Gastrocnemius medialis (tissue), 4 donors: Measurements from ENCODE around the gene WNT7A. TPM values are rescaled to one million over a fixed set of nuclear protein-coding genes. Genes with fewer than 3 reads are reported as not detected.

ENCODE experiments used
- ATAC-seq, 2 donors: fragments of 150-250 bp; one replicate each; pipeline ENCODE4 v1.9.1; 2016
- DNase-seq, 2 donors: peaks; one replicate each; pipeline ENCODE4 v3.0.0-alpha.2; 2019
- H3K27ac ChIP-seq, 4 donors: fragments of 200-600 bp; sonication (generic); 1 replicate in 1 of 4; 2 replicates in 3 of 4; pipeline ENCODE4 v1.5.1; 2016 to 2018; ENCODE audit warnings: mild to moderate bottlenecking in 2 of 4, moderate library complexity in 1 of 4
- H3K27me3 ChIP-seq, 3 donors: fragments of 200-600 bp; sonication (generic) in 2 of 3; 1 replicate in 1 of 3; 2 replicates in 2 of 3; pipeline versions ENCODE4 v1.5.1 to v1.6.0; 2016 to 2019; ENCODE audit warnings: mild to moderate bottlenecking in 1 of 3, moderate library complexity in 1 of 3
- H3K36me3 ChIP-seq, 2 donors: fragments of 200-600 bp; sonication (generic) in 1 of 2; one replicate each; pipeline ENCODE4 v1.5.1; 2017 to 2018
- H3K4me1 ChIP-seq, 2 donors: fragments of 200-600 bp; sonication (generic) in 1 of 2; one replicate each; pipeline ENCODE4 v1.5.1; 2016 to 2017; ENCODE audit warnings: mild to moderate bottlenecking in 2 of 2
- H3K4me3 ChIP-seq, 4 donors: fragments of 200-600 bp; sonication (generic) in 3 of 4; 1 replicate in 1 of 4; 2 replicates in 3 of 4; pipeline ENCODE4 v1.5.1; 2016 to 2019; ENCODE audit warnings: mild to moderate bottlenecking in 2 of 4
- H3K9me3 ChIP-seq, 3 donors: fragments of 200-600 bp; sonication (generic) in 2 of 3; 1 replicate in 1 of 3; 2 replicates in 2 of 3; pipeline ENCODE4 v1.5.1; 2016 to 2019
- POLR2A ChIP-seq, 2 donors: fragments of 450-650 bp; IDR thresholded peaks; one replicate each; pipeline ENCODE4 v1.6.1; 2017; ENCODE audit warnings: antibody characterized with exemption in 2 of 2, mild to moderate bottlenecking in 2 of 2, moderate library complexity in 2 of 2
- in situ Hi-C, 4 donors: fragments of 200-750 bp; cut with MboI; loops; one replicate each; pipeline versions ENCODE4 v1.15.0 to v1.8.0; 2017; ENCODE audit warnings: low sequenced_read_pairs in 4 of 4
- intact Hi-C: fragments of 100-400 bp; cut with DNase I; formaldehyde crosslinking; loops from one replicate; pipeline ENCODE4 v1.15.1; 2023; ENCODE audit warnings: low total_unique reads
- total RNA-seq, 4 donors: library from RNA; depleted of rRNA; stranded (reverse); fragments of >200 nt; gene quantifications; one replicate each; pipeline versions ENCODE4 v1.1.0 to v1.2.3, GENCODE V29; 2016
- TF ChIP-seq, protein P1 (sequence below), 5 experiments: fragments of 450-650 bp in 3 of 5; fragments of 200-600 bp in 2 of 5; sonication (generic) in 2 of 5; IDR thresholded peaks in 4 of 5; conservative IDR thresholded peaks in 1 of 5; 1 replicate in 4 of 5; 2 replicates in 1 of 5; pipeline ENCODE4 v1.5.1; 2016 to 2019; ENCODE audit warnings: antibody characterized with exemption in 5 of 5, mild to moderate bottlenecking in 3 of 5, moderate library complexity in 3 of 5

WNT7A gene
- total RNA-seq, 4 donors from 2014 or later: not detected

- in situ Hi-C loops: no loop called here
- Histone ChIP-seq H3K27me3 (peaks cover 0 to 11% (median 4%) of the 10 kb centered on the region in 3 donors), H3K4me3 (no peak overlapping the region), H3K36me3 (no peaks in the 10 kb centered on the region), H3K9me3 (no peaks in the 10 kb centered on the region), H3K27ac (no peak overlapping the region), H3K4me1 (peaks cover 0 to 10% of the 10 kb centered on the region in 2 donors)
- DNase-seq (no peak), ATAC-seq (no peak)
- intact Hi-C loops: no loop called here
- no peak for TF ChIP-seq POLR2A (IDR thresholded peaks at IDR 0.05)
Observed at GRCh38 chr3:13783476-13783875, 96.4 kb downstream of the WNT7A start.

DNA sequence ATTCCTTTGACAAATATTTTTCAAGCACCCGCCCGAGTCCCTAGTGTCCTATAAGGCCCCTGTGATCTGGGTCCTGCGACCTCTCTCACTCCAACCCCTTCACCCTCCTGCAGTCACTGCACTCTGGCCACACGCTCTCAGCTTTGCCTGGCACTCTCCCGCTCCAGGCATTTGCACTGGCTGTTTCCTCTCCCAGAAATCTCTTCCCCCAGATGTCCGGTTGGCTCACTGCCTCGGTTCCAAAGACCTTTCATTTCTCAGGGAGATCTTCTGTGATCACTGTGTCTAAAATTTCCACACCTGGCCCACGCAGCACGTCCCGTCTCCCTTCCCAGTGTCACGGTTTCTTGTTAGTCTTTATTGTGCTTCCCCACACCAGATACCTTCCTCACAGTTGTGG, 97.4 kb downstream of the WNT7A start:
- no peak overlapping the region for H3K27ac ChIP-seq
- peaks cover 0 to 11% (median 4%) of the 10 kb centered on the region in 3 donors for H3K27me3 ChIP-seq
- no peaks in the 10 kb centered on the region for H3K36me3 ChIP-seq
- TF ChIP-seq POLR2A (IDR thresholded peaks at IDR 0.05): no peak
- TF ChIP-seq, protein P1, sequence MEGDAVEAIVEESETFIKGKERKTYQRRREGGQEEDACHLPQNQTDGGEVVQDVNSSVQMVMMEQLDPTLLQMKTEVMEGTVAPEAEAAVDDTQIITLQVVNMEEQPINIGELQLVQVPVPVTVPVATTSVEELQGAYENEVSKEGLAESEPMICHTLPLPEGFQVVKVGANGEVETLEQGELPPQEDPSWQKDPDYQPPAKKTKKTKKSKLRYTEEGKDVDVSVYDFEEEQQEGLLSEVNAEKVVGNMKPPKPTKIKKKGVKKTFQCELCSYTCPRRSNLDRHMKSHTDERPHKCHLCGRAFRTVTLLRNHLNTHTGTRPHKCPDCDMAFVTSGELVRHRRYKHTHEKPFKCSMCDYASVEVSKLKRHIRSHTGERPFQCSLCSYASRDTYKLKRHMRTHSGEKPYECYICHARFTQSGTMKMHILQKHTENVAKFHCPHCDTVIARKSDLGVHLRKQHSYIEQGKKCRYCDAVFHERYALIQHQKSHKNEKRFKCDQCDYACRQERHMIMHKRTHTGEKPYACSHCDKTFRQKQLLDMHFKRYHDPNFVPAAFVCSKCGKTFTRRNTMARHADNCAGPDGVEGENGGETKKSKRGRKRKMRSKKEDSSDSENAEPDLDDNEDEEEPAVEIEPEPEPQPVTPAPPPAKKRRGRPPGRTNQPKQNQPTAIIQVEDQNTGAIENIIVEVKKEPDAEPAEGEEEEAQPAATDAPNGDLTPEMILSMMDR (IDR thresholded peaks at IDR 0.05 in 4 of 5, conservative IDR thresholded peaks at IDR 0.05 in 1 of 5): no peak
- in situ Hi-C loops (no loop called here), intact Hi-C loops (no loop called here)
- no peak for DNase-seq
- H3K4me3 ChIP-seq: peak overlapping the region; percentile 4 to 15 (median 10)
- H3K4me1 ChIP-seq: peaks cover 0 to 10% of the 10 kb centered on the region in 2 donors
- ATAC-seq: no peak
- H3K9me3 ChIP-seq: no peaks in the 10 kb centered on the region

GRCh38 chr3:13781417-13781816, 98.5 kb downstream of the WNT7A start:
- Histone ChIP-seq H3K27me3 (peaks cover 0 to 11% (median 4%) of the 10 kb centered on the region in 3 donors), H3K9me3 (no peaks in the 10 kb centered on the region), H3K36me3 (no peaks in the 10 kb centered on the region), H3K4me1 (peaks cover 0 to 10% of the 10 kb centered on the region in 2 donors), H3K27ac (no peak overlapping the region), H3K4me3 (no peak overlapping the region)
- DNase-seq (no peak), ATAC-seq (no peak)
- intact Hi-C loops: no loop called here
- in situ Hi-C loops: no loop called here
- TF ChIP-seq, protein P1 (IDR thresholded peaks at IDR 0.05 in 4 of 5, conservative IDR thresholded peaks at IDR 0.05 in 1 of 5): no peak
- TF ChIP-seq POLR2A (IDR thresholded peaks at IDR 0.05): no peak

DNA sequence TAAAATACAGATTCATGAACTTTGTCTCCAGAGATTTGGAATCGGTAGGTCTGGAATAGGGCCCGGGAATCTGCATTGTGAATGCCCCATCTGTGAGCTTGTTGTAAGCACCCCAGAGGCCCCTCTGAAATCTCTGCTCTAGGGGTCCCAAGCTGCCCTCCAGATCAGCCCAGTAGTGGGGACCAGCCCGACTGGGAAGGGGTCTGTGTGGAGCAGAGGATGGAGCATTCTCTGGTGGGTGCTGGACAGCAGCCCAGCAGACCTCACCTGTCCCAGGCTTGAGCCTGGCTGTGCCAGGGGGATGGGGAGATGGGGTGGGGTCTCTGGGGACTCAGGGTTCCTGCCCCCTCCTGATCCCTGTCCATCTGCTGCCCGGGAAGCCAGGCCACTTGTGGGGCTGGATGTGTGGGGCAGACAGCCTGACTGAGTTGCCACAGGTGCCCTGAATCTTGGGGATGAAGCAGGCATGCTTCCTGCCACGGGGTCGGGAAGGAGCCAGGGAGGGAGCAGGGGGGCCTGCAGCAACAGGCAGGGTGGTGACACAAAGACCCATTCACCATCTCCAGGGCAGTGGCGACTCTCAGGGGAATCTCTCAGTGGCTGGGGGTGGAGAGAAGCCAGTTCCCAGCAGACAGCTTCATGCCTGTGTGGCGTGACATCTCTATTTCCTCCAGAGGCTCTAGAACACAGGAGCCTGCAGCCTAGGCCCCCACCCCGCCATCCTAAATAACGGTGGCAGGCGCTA, 99.3 kb downstream of the WNT7A start:
- H3K27me3 ChIP-seq: peaks cover 0 to 11% (median 4%) of the 10 kb centered on the region in 3 donors
- no peak for TF ChIP-seq POLR2A (IDR thresholded peaks at IDR 0.05)
- TF ChIP-seq, protein P1 (IDR thresholded peaks at IDR 0.05 in 4 of 5, conservative IDR thresholded peaks at IDR 0.05 in 1 of 5): no peak
- in situ Hi-C loops: no loop called here
- H3K36me3 ChIP-seq: no peaks in the 10 kb centered on the region
- peaks cover 0 to 10% of the 10 kb centered on the region in 2 donors for H3K4me1 ChIP-seq
- no peak overlapping the region for H3K27ac ChIP-seq
- no peaks in the 10 kb centered on the region for H3K9me3 ChIP-seq
- ATAC-seq: no peak
- no peak for DNase-seq
- no peak overlapping the region for H3K4me3 ChIP-seq
- intact Hi-C loops: no loop called here

DNA sequence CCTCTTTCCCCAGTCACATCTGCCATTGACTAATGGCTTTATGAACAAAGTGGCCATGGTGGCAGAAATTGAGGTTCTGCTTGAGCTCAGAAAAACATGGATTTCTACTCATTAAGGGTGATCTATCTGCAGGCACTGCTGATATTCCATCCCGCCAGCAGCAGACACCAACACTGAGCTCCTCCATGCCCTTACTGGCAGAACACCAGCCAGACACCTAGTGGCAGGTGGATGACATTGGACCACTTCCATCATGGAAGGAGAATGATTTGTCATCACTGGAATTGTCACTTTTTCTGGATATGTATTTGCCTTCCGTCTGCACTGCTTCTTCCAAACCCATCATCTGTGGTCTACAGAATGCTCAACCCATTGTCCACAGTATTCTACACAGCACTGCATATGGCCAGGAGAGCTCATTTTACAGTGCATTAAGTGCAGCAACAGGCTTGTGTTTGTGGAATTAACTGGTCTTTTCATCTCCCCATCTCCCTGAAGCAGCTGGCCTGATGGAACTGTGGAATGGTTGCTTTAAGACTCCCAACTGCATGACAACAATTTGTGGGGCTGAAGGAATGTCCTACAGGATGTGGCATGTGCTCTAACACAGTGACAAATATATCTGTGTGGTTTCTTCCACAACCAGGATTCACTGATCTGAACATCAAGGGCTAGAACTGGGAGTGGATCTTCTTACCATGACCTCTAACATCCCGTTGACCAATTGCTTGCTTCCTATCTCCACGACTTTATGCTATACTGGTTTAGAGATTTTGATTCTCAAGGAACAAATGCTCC, 103.4 kb downstream of the WNT7A start:
- no peak overlapping the region for H3K4me3 ChIP-seq
- intact Hi-C loops: no loop called here
- no peak overlapping the region for H3K27ac ChIP-seq
- H3K27me3 ChIP-seq: peaks cover 0 to 7% (median 0%) of the 10 kb centered on the region in 3 donors
- H3K9me3 ChIP-seq: no peaks in the 10 kb centered on the region
- no peaks in the 10 kb centered on the region for H3K4me1 ChIP-seq
- in situ Hi-C loops: no loop called here
- ATAC-seq (no peak), DNase-seq (no peak)
- no peaks in the 10 kb centered on the region for H3K36me3 ChIP-seq
- TF ChIP-seq POLR2A (IDR thresholded peaks at IDR 0.05): no peak
- TF ChIP-seq, protein P1 (IDR thresholded peaks at IDR 0.05 in 4 of 5, conservative IDR thresholded peaks at IDR 0.05 in 1 of 5): no peak
